GM21737 (cell line): ENCODE results near the gene HDLBP.

Experiments used
- ATAC-seq: cut with Tn5 transposase; IDR thresholded peaks from one replicate; pipeline ENCODE4 v1.9.1; 2021; ENCODE audit warnings: mild to moderate bottlenecking, moderate library complexity; ENCODE audit not compliant: unreplicated experiment

Gene HDLBP

GRCh38 chr2:241255542-241256167, 59.8 kb downstream of the HDLBP start:
- ATAC-seq = no peak

- no peak for ATAC-seq
These were observed 60.5 kb downstream of the HDLBP start for GRCh38 chr2:241254904-241255351.

- ATAC-seq = no peak
These were observed 62.5 kb downstream of the HDLBP start for GRCh38 chr2:241252778-241253475.

GRCh38 chr2:241249654-241250053, 65.8 kb downstream of the HDLBP start:
- ATAC-seq = no peak

GRCh38 chr2:241248897-241249296, 66.6 kb downstream of the HDLBP start:
- ATAC-seq = no peak

- ATAC-seq = no peak
These were observed 67.2 kb downstream of the HDLBP start for GRCh38 chr2:241248289-241248688.

GRCh38 chr2:241244368-241244767, 71.1 kb downstream of the HDLBP start:
- no peak for ATAC-seq

GRCh38 chr2:241242306-241242705, 73.2 kb downstream of the HDLBP start:
- ATAC-seq = no peak

- no peak for ATAC-seq
These were observed 73.8 kb downstream of the HDLBP start for GRCh38 chr2:241241669-241242068.

- ATAC-seq = no peak
These were observed 75.0 kb downstream of the HDLBP start for GRCh38 chr2:241240320-241241004.

GRCh38 chr2:241239552-241240202, 75.8 kb downstream of the HDLBP start:
- no peak for ATAC-seq

GRCh38 chr2:241238693-241239198, 76.7 kb downstream of the HDLBP start:
- no peak for ATAC-seq

GRCh38 chr2:241237949-241238371, 77.5 kb downstream of the HDLBP start:
- no peak for ATAC-seq

GRCh38 chr2:241237047-241237446, 78.4 kb downstream of the HDLBP start:
- ATAC-seq = no peak

- ATAC-seq = no peak
These were observed 79.4 kb downstream of the HDLBP start for GRCh38 chr2:241235859-241236593.

- no peak for ATAC-seq
These were observed 80.3 kb downstream of the HDLBP start for GRCh38 chr2:241234962-241235740.

GRCh38 chr2:241234066-241234790, 81.2 kb downstream of the HDLBP start:
- no peak for ATAC-seq

- no peak for ATAC-seq
These were observed 82.5 kb downstream of the HDLBP start for GRCh38 chr2:241232736-241233575.
